ENCODE measurements around the gene XXYLT1.

- no peak for TF ChIP-seq CTCF (conservative IDR thresholded peaks at IDR 0.05; ENCODE audit: low read length)
- TF ChIP-seq EZH2phosphoT487 (IDR thresholded peaks at IDR 0.05; ENCODE audit: borderline replicate concordance, low read depth, low read length), result no peak
Observed at GRCh38 chr3:195065864-195066185, 205.1 kb downstream of the XXYLT1 start.

Measured in OCI-LY7 (cell line).